Neuronal stem cell (in vitro differentiated cells): ENCODE results near the gene ANTXR2.

Experiments
- DNase-seq: peaks from one replicate; pipeline ENCODE4 v3.0.0-alpha.2; 2013; ENCODE audit warnings: low spot score
- H2AFZ ChIP-seq: one replicate; pipeline ENCODE4 v1.6.1; 2013; ENCODE audit warnings: mild to moderate bottlenecking, low read length, inconsistent platforms
- H2AK5ac ChIP-seq: 2 replicates; pipeline ENCODE4 v1.6.1; 2013; ENCODE audit warnings: low read depth, mild to moderate bottlenecking, inconsistent platforms, low read length, moderate library complexity, mixed read lengths
- H2BK120ac ChIP-seq: 2 replicates; pipeline ENCODE4 v1.6.1; 2013; ENCODE audit warnings: low read depth, mild to moderate bottlenecking, inconsistent platforms, low read length, moderate library complexity, mixed read lengths
- H2BK12ac ChIP-seq: one replicate; pipeline ENCODE4 v1.6.1; 2013; ENCODE audit warnings: low read length, inconsistent platforms
- H2BK15ac ChIP-seq: 2 replicates; pipeline ENCODE4 v1.6.1; 2013; ENCODE audit warnings: mild to moderate bottlenecking, low read length, inconsistent platforms, mixed read lengths
- H2BK5ac ChIP-seq: one replicate; pipeline ENCODE4 v1.6.1; 2013; ENCODE audit warnings: inconsistent platforms, mild to moderate bottlenecking, low read length, moderate library complexity
- H3K14ac ChIP-seq: one replicate; pipeline ENCODE4 v1.6.1; 2013; ENCODE audit warnings: low read length, inconsistent platforms
- H3K18ac ChIP-seq: 2 replicates; pipeline ENCODE4 v1.6.1; 2013; ENCODE audit warnings: low read length, inconsistent platforms
- H3K23ac ChIP-seq: 2 replicates; pipeline ENCODE4 v1.6.1; 2013; ENCODE audit warnings: low read depth, mild to moderate bottlenecking, mixed read lengths, low read length, inconsistent platforms; ENCODE audit not compliant: poor library complexity
- H3K27ac ChIP-seq: replicated peaks from 3 replicates; pipeline ENCODE4 v1.5.1; 2013; ENCODE audit warnings: low read length, inconsistent platforms
- H3K27me3 ChIP-seq, 3 experiments: 2 replicates each; pipeline ENCODE4 v1.6.1; 2013; ENCODE audit warnings: low read length in 3 of 3, mild to moderate bottlenecking in 2 of 3, inconsistent platforms in 1 of 3, low read depth in 1 of 3, mixed read lengths in 1 of 3, moderate library complexity in 1 of 3; ENCODE audit not compliant: control insufficient read depth in 3 of 3, insufficient read depth in 3 of 3
- H3K36me3 ChIP-seq, 2 donors: replicated peaks in 1 of 2; 2 replicates each; pipeline ENCODE4 v1.6.1; 2013; ENCODE audit warnings: low read length in 2 of 2; ENCODE audit not compliant: control insufficient read depth in 2 of 2, insufficient read depth in 2 of 2
- H3K4ac ChIP-seq: 2 replicates; pipeline ENCODE4 v1.6.1; 2013; ENCODE audit warnings: inconsistent platforms, mild to moderate bottlenecking, low read length, moderate library complexity
- H3K4me1 ChIP-seq, 2 donors: 1 replicate in 1 of 2; 2 replicates in 1 of 2; pipeline ENCODE4 v1.6.1; 2013; ENCODE audit warnings: low read length in 2 of 2, low read depth in 1 of 2; ENCODE audit not compliant: control insufficient read depth in 2 of 2, insufficient read depth in 1 of 2
- H3K4me2 ChIP-seq: one replicate; pipeline ENCODE4 v1.6.1; 2013; ENCODE audit warnings: mild to moderate bottlenecking, low read length, inconsistent platforms; ENCODE audit not compliant: insufficient read depth, poor library complexity, severe bottlenecking
- H3K4me3 ChIP-seq, 2 donors: 2 replicates each; pipeline ENCODE4 v1.5.1; 2013; ENCODE audit warnings: low read length in 2 of 2, mild to moderate bottlenecking in 2 of 2, inconsistent platforms in 1 of 2, moderate library complexity in 1 of 2
- H3K79me1 ChIP-seq: one replicate; pipeline ENCODE4 v1.6.1; 2013; ENCODE audit warnings: low read depth, mild to moderate bottlenecking, inconsistent platforms, low read length, moderate library complexity
- H3K9ac ChIP-seq: one replicate; pipeline ENCODE4 v1.6.1; 2013; ENCODE audit warnings: mild to moderate bottlenecking, low read depth, low read length, inconsistent platforms; ENCODE audit not compliant: poor library complexity
- H3K9me3 ChIP-seq, 2 donors: replicated peaks in 1 of 2; 2 replicates each; pipeline versions ENCODE3 to v1.6.1; 2013; ENCODE audit warnings: low read length in 2 of 2, mild to moderate bottlenecking in 2 of 2, inconsistent platforms in 1 of 2, low read depth in 1 of 2, mixed read lengths in 1 of 2, moderate library complexity in 1 of 2; ENCODE audit not compliant: control insufficient read depth in 2 of 2, insufficient read depth in 1 of 2
- H4K8ac ChIP-seq: one replicate; pipeline ENCODE4 v1.6.1; 2013; ENCODE audit warnings: low read depth, mild to moderate bottlenecking, inconsistent platforms, low read length, moderate library complexity
- H4K91ac ChIP-seq: one replicate; pipeline ENCODE4 v1.6.1; 2013; ENCODE audit warnings: low read length, low read depth, mild to moderate bottlenecking, inconsistent platforms; ENCODE audit not compliant: poor library complexity
- WGBS, 2 donors: extraction: QIAGEN DNeasy Blood & Tissue Kit; methylation state at CpG; one replicate each; pipeline ENCODE4 v1.1.7; 2013; ENCODE audit warnings: missing lambda C conversion rate in 2 of 2, mixed read lengths in 1 of 2; ENCODE audit not compliant: insufficient read length in 2 of 2, insufficient replicate concordance in 1 of 2; ENCODE audit errors: extremely low coverage in 2 of 2; 5-methylcytosine and 5-hydroxymethylcytosine counted together

The ANTXR2 gene

DNA sequence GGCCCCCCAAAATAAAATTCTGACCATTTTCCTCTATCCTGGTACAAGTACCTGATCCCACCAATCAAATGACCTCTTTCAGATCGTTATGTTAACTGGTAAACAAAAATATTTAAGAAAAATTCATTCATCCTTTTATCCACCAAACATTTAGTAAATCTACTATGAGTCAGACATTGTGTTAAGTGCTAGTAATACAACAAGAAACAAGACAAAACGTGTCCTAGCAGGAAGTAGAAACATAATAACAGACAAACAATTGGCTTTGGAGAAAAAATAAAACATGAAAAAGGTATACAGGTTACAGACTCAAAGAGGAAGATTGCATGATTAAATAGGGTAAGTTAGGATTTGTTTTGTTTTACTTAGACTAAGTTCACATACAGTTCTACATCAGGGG lies 43.7 kb downstream of the ANTXR2 start:
- H4K8ac ChIP-seq: no peak overlapping the region
- no peak overlapping the region for H3K4me3 ChIP-seq
- WGBS, 2 donors: no CpG with 5 or more reads among the region's 2 CpGs
- no peak overlapping the region for H3K27ac ChIP-seq
- no peaks in the 10 kb centered on the region for H3K79me1 ChIP-seq
- no peak overlapping the region for H3K14ac ChIP-seq
- H3K4me1 ChIP-seq: no peaks in the 10 kb centered on the region
- no peak overlapping the region for H3K9ac ChIP-seq
- H3K23ac ChIP-seq: no peak overlapping the region
- H4K91ac ChIP-seq: no peak overlapping the region
- H3K36me3 ChIP-seq: peaks cover 0 to 86% of the 10 kb centered on the region in 2 donors
- no peak overlapping the region for H3K18ac ChIP-seq
- H2BK5ac ChIP-seq: no peak overlapping the region
- H3K4me2 ChIP-seq: no peak overlapping the region
- H2BK15ac ChIP-seq: no peak overlapping the region
- H2AK5ac ChIP-seq: no peak overlapping the region
- H3K9me3 ChIP-seq: no peaks in the 10 kb centered on the region
- H2AFZ ChIP-seq: no peak overlapping the region
- no peak overlapping the region for H2BK12ac ChIP-seq
- no peaks in the 10 kb centered on the region for H3K27me3 ChIP-seq
- DNase-seq: no peak
- H2BK120ac ChIP-seq: no peak overlapping the region
- H3K4ac ChIP-seq: no peak overlapping the region

DNA sequence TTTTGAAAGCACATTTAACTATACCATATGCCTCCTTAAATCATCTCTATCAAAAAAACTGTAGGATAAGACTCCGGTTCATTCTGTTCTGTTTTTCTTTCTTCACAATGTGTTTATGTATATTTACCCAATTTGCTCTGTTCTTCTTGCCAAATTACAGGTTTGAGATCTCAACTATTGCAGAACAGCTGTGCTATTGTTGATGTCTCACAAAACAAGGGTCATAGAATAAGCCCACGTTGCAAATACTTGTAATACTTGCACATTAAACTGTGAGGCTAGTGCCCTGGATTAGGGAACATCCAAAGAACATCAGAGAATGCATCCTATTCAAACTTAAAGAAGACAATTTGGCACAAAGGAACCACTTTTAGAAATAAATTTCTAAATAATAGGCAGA lies 45.4 kb downstream of the ANTXR2 start:
- no peak overlapping the region for H2AFZ ChIP-seq
- no peak overlapping the region for H3K14ac ChIP-seq
- no peaks in the 10 kb centered on the region for H3K27me3 ChIP-seq
- no peak overlapping the region for H3K23ac ChIP-seq
- peaks cover 0 to 90% of the 10 kb centered on the region in 2 donors for H3K36me3 ChIP-seq
- no peak overlapping the region for H3K18ac ChIP-seq
- no peak for DNase-seq
- no peak overlapping the region for H3K9ac ChIP-seq
- no peak overlapping the region for H2BK12ac ChIP-seq
- no peak overlapping the region for H4K91ac ChIP-seq
- H3K4me3 ChIP-seq: no peak overlapping the region
- H3K4me1 ChIP-seq: no peaks in the 10 kb centered on the region
- no peaks in the 10 kb centered on the region for H3K9me3 ChIP-seq
- H4K8ac ChIP-seq: no peak overlapping the region
- no peak overlapping the region for H3K4me2 ChIP-seq
- no peak overlapping the region for H3K27ac ChIP-seq
- H2AK5ac ChIP-seq: no peak overlapping the region
- no peak overlapping the region for H2BK120ac ChIP-seq
- no peaks in the 10 kb centered on the region for H3K79me1 ChIP-seq
- WGBS, 2 donors: no CpG with 5 or more reads among the region's 2 CpGs
- H2BK5ac ChIP-seq: no peak overlapping the region
- H2BK15ac ChIP-seq: no peak overlapping the region
- no peak overlapping the region for H3K4ac ChIP-seq

DNA sequence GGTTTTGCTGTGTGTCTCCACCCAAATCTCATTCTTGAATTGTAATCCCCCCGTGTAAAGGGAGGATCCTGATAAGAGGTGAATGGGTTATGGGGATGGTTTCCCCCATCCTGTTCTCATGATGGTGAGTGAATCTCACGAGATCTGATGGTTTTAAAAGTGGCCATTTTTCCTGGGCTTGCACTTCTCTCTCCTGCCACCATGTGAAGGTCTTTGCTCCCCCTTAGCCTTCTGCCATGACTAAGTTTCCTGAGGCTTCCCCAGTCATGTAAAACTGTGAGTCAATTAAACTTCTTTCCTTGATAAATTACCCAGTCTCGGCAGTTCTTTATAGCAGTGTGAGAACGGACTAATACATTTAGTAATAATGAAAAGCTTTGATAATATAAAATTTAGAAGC lies 46.9 kb downstream of the ANTXR2 start:
- Histone ChIP-seq H3K79me1 (no peaks in the 10 kb centered on the region), H2BK12ac (no peak overlapping the region), H3K4me3 (no peak overlapping the region), H3K36me3 (peaks cover 0 to 87% of the 10 kb centered on the region in 2 donors), H3K27ac (no peak overlapping the region), H3K9ac (no peak overlapping the region), H2BK5ac (no peak overlapping the region), H2AFZ (no peak overlapping the region), H4K91ac (no peak overlapping the region), H2AK5ac (no peak overlapping the region), H3K14ac (no peak overlapping the region), H3K4me2 (no peak overlapping the region), H2BK15ac (no peak overlapping the region), H3K23ac (no peak overlapping the region), H3K4ac (no peak overlapping the region), H4K8ac (no peak overlapping the region), H3K18ac (no peak overlapping the region), H3K27me3 (no peaks in the 10 kb centered on the region), H2BK120ac (no peak overlapping the region), H3K9me3 (no peaks in the 10 kb centered on the region), H3K4me1 (no peaks in the 10 kb centered on the region)
- no CpG with 5 or more reads among the region's 4 CpGs for WGBS, 2 donors
- DNase-seq: no peak

DNA sequence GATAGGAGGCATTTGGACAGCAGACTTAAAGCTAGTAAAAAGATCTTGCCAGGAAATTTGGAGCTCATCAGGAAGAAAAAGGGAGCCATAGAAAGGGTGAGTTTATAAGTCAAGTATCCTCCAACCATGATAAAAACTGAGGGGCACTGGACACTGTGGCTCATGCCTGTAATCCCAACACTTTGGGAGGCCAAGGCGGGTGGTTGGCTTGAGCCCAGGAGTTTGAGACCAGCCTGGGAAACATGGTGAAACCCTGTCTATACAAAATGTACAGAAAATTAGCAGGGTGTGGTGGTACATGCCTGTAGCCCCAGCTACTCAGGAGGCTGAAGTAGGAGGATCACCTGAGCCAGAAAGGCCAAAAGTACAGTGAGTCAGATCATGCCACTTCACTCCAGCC lies 48.7 kb downstream of the ANTXR2 start:
- no CpG with 5 or more reads among the region's 1 CpG for WGBS, 2 donors

More for the DNA sequence above, 48.7 kb downstream of the ANTXR2 start:
- Histone ChIP-seq H3K23ac (no peak overlapping the region), H2BK120ac (no peak overlapping the region), H3K9me3 (no peaks in the 10 kb centered on the region), H3K27ac (no peak overlapping the region), H3K9ac (no peak overlapping the region), H3K79me1 (no peaks in the 10 kb centered on the region), H2AK5ac (no peak overlapping the region), H2BK12ac (no peak overlapping the region), H3K27me3 (no peaks in the 10 kb centered on the region), H3K4me1 (no peaks in the 10 kb centered on the region), H3K14ac (no peak overlapping the region), H4K91ac (no peak overlapping the region), H3K36me3 (peaks cover 0 to 81% of the 10 kb centered on the region in 2 donors), H3K18ac (no peak overlapping the region), H2AFZ (no peak overlapping the region), H3K4ac (no peak overlapping the region), H2BK15ac (no peak overlapping the region), H4K8ac (no peak overlapping the region), H3K4me2 (no peak overlapping the region), H2BK5ac (no peak overlapping the region), H3K4me3 (no peak overlapping the region)
- DNase-seq: no peak
